A549 (cell line): ENCODE measurements around the gene CUL2. TPM values are rescaled to one million over a fixed set of nuclear protein-coding genes. Genes with fewer than 3 reads are reported as not detected.

Experiments used
- ATAC-seq, 2 experiments: fragments of 200-7000 bp in 1 of 2; fragments of >200 bp in 1 of 2; cut with Nextera tagmentation in 1 of 2; cut with Tn5 transposase in 1 of 2; 3 replicates each; pipeline versions ENCODE4 v1.8.0 to v1.9.1; 2018 to 2020; ENCODE audit warnings: mild to moderate bottlenecking in 1 of 2, moderate library complexity in 1 of 2
- CTCF ChIA-PET: fragments of 300-600 bp; sonication (Branson Sonifier 250); formaldehyde crosslinking; extraction: SDS; loops from one replicate; lab custom pipeline; 2021; ENCODE audit warnings: antibody characterized with exemption, inconsistent platforms; lab: Yijun Ruan, JAX
- POLR2A ChIA-PET: fragments of 350-600 bp; formaldehyde crosslinking; extraction: SDS; loops from one replicate; lab custom pipeline; 2021; ENCODE audit warnings: antibody characterized with exemption, inconsistent platforms; lab: Yijun Ruan, JAX
- DNase-seq, 2 experiments: peaks; one replicate each; pipeline versions ENCODE4 v3.0.0 to v3.0.0-alpha.2; 2011 to 2016; ENCODE audit warnings: low read depth in 1 of 2, low spot score in 1 of 2
- FAIRE-seq: peaks from 2 replicates; lab custom pipeline; 2011; peaks lifted over from hg19 to GRCh38; lab: Jason Lieb, UNC
- H3K27ac ChIP-seq, 2 experiments: fragments of >200 bp; sonication (Bioruptor Twin); formaldehyde crosslinking; 3 replicates each; pipeline ENCODE4 v1.5.1; 2016 to 2017
- H3K4me1 ChIP-seq: fragments of >200 bp; sonication (Bioruptor Twin); formaldehyde crosslinking; 3 replicates; pipeline ENCODE4 v1.6.1; 2016
- H3K4me2 ChIP-seq: fragments of >200 bp; sonication (Bioruptor Twin); formaldehyde crosslinking; 3 replicates; pipeline ENCODE4 v1.6.1; 2016
- H3K4me3 ChIP-seq: fragments of >200 bp; sonication (Bioruptor Twin); formaldehyde crosslinking; 3 replicates; pipeline ENCODE4 v1.5.1; 2016
- H3K9me3 ChIP-seq: fragments of >200 bp; sonication (Bioruptor Twin); formaldehyde crosslinking; 3 replicates; pipeline ENCODE4 v1.6.1; 2016
- CBX2 ChIP-seq: fragments of 200-600 bp; sonication (generic); IDR thresholded peaks from 2 replicates; pipeline ENCODE4 v1.6.1; 2016; ENCODE audit warnings: low read depth, mild to moderate bottlenecking, borderline replicate concordance
- CHD4 ChIP-seq: fragments of 200-600 bp; sonication (generic); IDR thresholded peaks from 2 replicates; pipeline ENCODE4 v1.6.1; 2016; ENCODE audit warnings: antibody characterized with exemption, mild to moderate bottlenecking, borderline replicate concordance
- EHMT2 ChIP-seq: fragments of 200-600 bp; sonication (generic); IDR thresholded peaks from 2 replicates; pipeline ENCODE4 v1.6.1; 2016; ENCODE audit warnings: antibody characterized with exemption, low read depth, mild to moderate bottlenecking, moderate library complexity
- FOSL2 ChIP-seq, 2 experiments: fragments of 450-650 bp in 1 of 2; fragments of >200 bp in 1 of 2; sonication (Bioruptor Twin) in 1 of 2; formaldehyde crosslinking; IDR thresholded peaks; 2 replicates each; pipeline versions ENCODE4 v1.5.0 to v1.6.1; 2016 to 2020; ENCODE audit warnings: mild to moderate bottlenecking in 1 of 2, moderate library complexity in 1 of 2
- FOXS1 ChIP-seq: fragments of 250-450 bp; sonication (Bioruptor Pico); IDR thresholded peaks from 2 replicates; pipeline ENCODE4 v1.5.0; 2020; ENCODE audit warnings: mild to moderate bottlenecking, moderate library complexity
- GATA3 ChIP-seq: IDR thresholded peaks from 2 replicates; pipeline ENCODE4 v1.6.1; 2012; ENCODE audit warnings: borderline replicate concordance
- HOXB13 ChIP-seq: fragments of 250-450 bp; sonication (Bioruptor Pico); IDR thresholded peaks from 2 replicates; pipeline ENCODE4 v1.5.0; 2020; ENCODE audit warnings: low read depth, mild to moderate bottlenecking, moderate library complexity
- JUNB ChIP-seq: fragments of >200 bp; sonication (Bioruptor Twin); formaldehyde crosslinking; IDR thresholded peaks from 2 replicates; pipeline ENCODE4 v1.6.1; 2016
- KDM1A ChIP-seq: fragments of 200-600 bp; sonication (generic); IDR thresholded peaks from 2 replicates; pipeline ENCODE4 v1.6.1; 2016; ENCODE audit warnings: low read depth, mild to moderate bottlenecking
- KDM5A ChIP-seq: fragments of 200-600 bp; sonication (generic); IDR thresholded peaks from 2 replicates; pipeline ENCODE4 v1.6.1; 2016; ENCODE audit warnings: antibody characterized with exemption, mild to moderate bottlenecking
- NFE2L2 ChIP-seq: fragments of 150-350 bp; conservative IDR thresholded peaks from 2 replicates; pipeline ENCODE4 v1.6.1; 2014; ENCODE audit warnings: low read length
- POLR2AphosphoS2 ChIP-seq: conservative IDR thresholded peaks from 2 replicates; pipeline ENCODE4 v1.6.1; 2012; ENCODE audit warnings: low read length, improper control_type of control experiment, inconsistent platforms
- RCOR1 ChIP-seq: fragments of 150-350 bp; IDR thresholded peaks from 2 replicates; pipeline ENCODE4 v1.6.1; 2014; ENCODE audit warnings: antibody characterized with exemption, low read length, low read depth
- RFX5 ChIP-seq: fragments of 450-650 bp; IDR thresholded peaks from 2 replicates; pipeline ENCODE4 v1.7.1; 2014; ENCODE audit warnings: antibody characterized with exemption, mild to moderate bottlenecking, moderate library complexity
- RNF2 ChIP-seq: fragments of 200-600 bp; sonication (generic); IDR thresholded peaks from 2 replicates; pipeline ENCODE4 v1.6.1; 2016; ENCODE audit warnings: low read depth, mild to moderate bottlenecking, antibody characterized with exemption, moderate library complexity, borderline replicate concordance
- SREBF2 ChIP-seq: fragments of 450-650 bp; IDR thresholded peaks from 2 replicates; pipeline ENCODE4 v1.6.1; 2014; ENCODE audit warnings: mild to moderate bottlenecking, moderate library complexity
- TFCP2L1 ChIP-seq: fragments of 250-450 bp; sonication (Bioruptor Pico); IDR thresholded peaks from 2 replicates; pipeline ENCODE4 v1.5.0; 2021; ENCODE audit warnings: mild to moderate bottlenecking
- ZC3H11A ChIP-seq: fragments of 450-650 bp; IDR thresholded peaks from 2 replicates; pipeline ENCODE4 v1.6.1; 2014; ENCODE audit warnings: antibody characterized with exemption, mild to moderate bottlenecking
- ZFP36 ChIP-seq: fragments of 450-650 bp; IDR thresholded peaks from 2 replicates; pipeline ENCODE4 v1.6.1; 2014; ENCODE audit warnings: borderline replicate concordance; ENCODE audit not compliant: partially characterized antibody
- ZNF302 ChIP-seq: fragments of 250-450 bp; sonication (Bioruptor Pico); IDR thresholded peaks from 2 replicates; pipeline ENCODE4 v1.9.0; 2021; ENCODE audit warnings: inconsistent platforms, mild to moderate bottlenecking, moderate library complexity
- ZSCAN20 ChIP-seq: fragments of 250-450 bp; sonication (Bioruptor Pico); IDR thresholded peaks from 2 replicates; pipeline ENCODE4 v1.8.0; 2022; ENCODE audit warnings: mild to moderate bottlenecking, moderate library complexity
- WGBS: methylation state at CpG from one replicate; pipeline ENCODE4 v1.1.6; 2017; ENCODE audit errors: missing lambda C conversion rate; 5-methylcytosine and 5-hydroxymethylcytosine counted together
- polyA plus RNA-seq, 4 experiments: library from polyadenylated mRNA; depleted of rRNA in 3 of 4; stranded (reverse); fragments of >200 nt; fragmentation: RNase III in 1 of 4; extraction: RNeasy Plus Mini Kit Qiagen cat#74134 plus additional on column Dnase treatment in 1 of 4; gene quantifications; 2 replicates in 3 of 4; 3 replicates in 1 of 4; pipeline ENCODE4 v1.2.3, GENCODE V29; 2011 to 2017
- TF ChIP-seq, protein P1 (sequence below): fragments of 150-350 bp; IDR thresholded peaks from 2 replicates; pipeline ENCODE4 v1.6.1; 2014; ENCODE audit warnings: low read depth, mild to moderate bottlenecking, low read length
- TF ChIP-seq, protein P2 (sequence below): fragments of >200 bp; sonication (Bioruptor Twin); formaldehyde crosslinking; IDR thresholded peaks from 3 replicates; pipeline ENCODE4 v1.6.1; 2016
- TF ChIP-seq, protein P3 (sequence below): fragments of >200 bp; sonication (Bioruptor Twin); formaldehyde crosslinking; IDR thresholded peaks from 2 replicates; pipeline ENCODE4 v1.6.1; 2016
- TF ChIP-seq, protein P4 (sequence below): fragments of 450-650 bp; IDR thresholded peaks from 2 replicates; pipeline ENCODE4 v1.6.1; 2014; ENCODE audit warnings: antibody characterized with exemption
- TF ChIP-seq, protein P5 (sequence below): IDR thresholded peaks from 2 replicates; pipeline ENCODE4 v1.6.1; 2012

The CUL2 gene
- polyA plus RNA-seq, 2 of the 4 experiments (the other 2 are of a cell fraction): 26.8 to 35.1 TPM

DNA sequence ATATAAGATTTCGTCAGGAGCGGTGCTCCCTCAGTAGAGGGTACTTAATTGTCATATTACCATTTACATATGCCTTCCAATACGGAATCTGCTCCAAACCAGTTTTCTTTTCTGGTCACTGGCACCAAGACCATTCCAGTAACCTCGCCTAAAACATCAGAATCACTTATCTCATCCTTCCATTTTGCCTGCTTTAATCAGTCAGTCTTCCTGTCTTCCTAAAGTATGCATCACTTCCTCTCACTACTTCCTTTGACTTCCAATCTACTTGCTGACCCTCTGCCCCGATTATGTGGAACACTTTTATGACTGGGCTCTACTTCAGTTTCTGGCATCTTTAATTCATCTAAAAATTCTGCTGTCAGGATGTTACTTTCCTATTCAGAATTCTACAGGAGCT lies 33.5 kb downstream of the CUL2 start:
- no peak overlapping the region for H3K4me2 ChIP-seq
- no peaks in the 10 kb centered on the region for H3K9me3 ChIP-seq
- CTCF ChIA-PET: no interaction called here
- no peak for ATAC-seq
- TF ChIP-seq, protein P1, sequence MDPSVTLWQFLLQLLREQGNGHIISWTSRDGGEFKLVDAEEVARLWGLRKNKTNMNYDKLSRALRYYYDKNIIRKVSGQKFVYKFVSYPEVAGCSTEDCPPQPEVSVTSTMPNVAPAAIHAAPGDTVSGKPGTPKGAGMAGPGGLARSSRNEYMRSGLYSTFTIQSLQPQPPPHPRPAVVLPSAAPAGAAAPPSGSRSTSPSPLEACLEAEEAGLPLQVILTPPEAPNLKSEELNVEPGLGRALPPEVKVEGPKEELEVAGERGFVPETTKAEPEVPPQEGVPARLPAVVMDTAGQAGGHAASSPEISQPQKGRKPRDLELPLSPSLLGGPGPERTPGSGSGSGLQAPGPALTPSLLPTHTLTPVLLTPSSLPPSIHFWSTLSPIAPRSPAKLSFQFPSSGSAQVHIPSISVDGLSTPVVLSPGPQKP: no peak
- no peak for TF ChIP-seq SREBF2
- no peak for TF ChIP-seq ZC3H11A
- TF ChIP-seq GATA3: no peak
- no peak for TF ChIP-seq CHD4
- TF ChIP-seq JUNB: no peak
- no peak for TF ChIP-seq KDM1A
- TF ChIP-seq RFX5: no peak
- TF ChIP-seq FOSL2 (IDR thresholded peaks at IDR 0.05): no peak
- TF ChIP-seq FOSL2 (CRISPR knock-in tag; IDR thresholded peaks at IDR 0.05): no peak
- TF ChIP-seq KDM5A: no peak
- TF ChIP-seq RNF2: no peak
- TF ChIP-seq, all 56 proteins: peak for 0
- Histone ChIP-seq H3K4me3 (no peak overlapping the region), H3K27ac (peak overlapping the region in 1 of 2 experiments; percentile 24; a peak in 3 of 6 replicates), H3K4me1 (peaks cover 29% of the 10 kb centered on the region)
- no peak for DNase-seq
- WGBS: 83% methylated on average over 5 of the region's 5 CpGs
- POLR2A ChIA-PET: no interaction called here
- FAIRE-seq: no peak

DNA sequence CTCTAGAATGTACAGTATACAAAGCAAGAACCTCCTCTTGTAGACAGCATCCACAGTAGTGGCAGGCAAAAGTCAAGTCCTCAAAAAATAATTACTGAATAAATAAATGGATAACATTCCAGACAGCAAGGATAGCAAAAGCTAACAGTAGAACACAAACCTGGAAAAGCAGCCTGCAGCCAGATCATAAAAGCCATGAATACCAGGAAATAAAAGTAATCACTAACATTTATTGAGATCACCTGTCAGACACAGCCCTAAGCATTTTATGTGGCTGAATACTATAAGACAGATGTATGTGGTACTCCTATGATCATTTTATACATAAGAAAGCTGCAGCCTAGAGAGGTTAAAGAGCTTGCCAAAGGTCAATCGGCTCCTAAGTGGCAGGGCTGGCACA lies 34.0 kb downstream of the CUL2 start:
- H3K27ac ChIP-seq: peak overlapping the region in 1 of 2 experiments; percentile 24; a peak in 2 of 6 replicates
- ChIA-PET POLR2A (no interaction called here), CTCF (interaction anchor here (1.2 kb wide), 1 partner anchor 372 kb away, joined by 3 read pairs; no protein-coding TSS in a partner anchor)
- DNase-seq (no peak), ATAC-seq (no peak), FAIRE-seq (no peak)
- no peak overlapping the region for H3K4me3 ChIP-seq
- 88% methylated on average over 1 of the region's 1 CpG for WGBS
- no peaks in the 10 kb centered on the region for H3K9me3 ChIP-seq
- no peak overlapping the region for H3K4me2 ChIP-seq
- peaks cover 29% of the 10 kb centered on the region for H3K4me1 ChIP-seq
- no peak for TF ChIP-seq ZSCAN20 (CRISPR knock-in tag)
- TF ChIP-seq RCOR1: no peak
- TF ChIP-seq EHMT2: no peak
- no peak for TF ChIP-seq FOXS1
- TF ChIP-seq RNF2: no peak
- TF ChIP-seq, protein P2, sequence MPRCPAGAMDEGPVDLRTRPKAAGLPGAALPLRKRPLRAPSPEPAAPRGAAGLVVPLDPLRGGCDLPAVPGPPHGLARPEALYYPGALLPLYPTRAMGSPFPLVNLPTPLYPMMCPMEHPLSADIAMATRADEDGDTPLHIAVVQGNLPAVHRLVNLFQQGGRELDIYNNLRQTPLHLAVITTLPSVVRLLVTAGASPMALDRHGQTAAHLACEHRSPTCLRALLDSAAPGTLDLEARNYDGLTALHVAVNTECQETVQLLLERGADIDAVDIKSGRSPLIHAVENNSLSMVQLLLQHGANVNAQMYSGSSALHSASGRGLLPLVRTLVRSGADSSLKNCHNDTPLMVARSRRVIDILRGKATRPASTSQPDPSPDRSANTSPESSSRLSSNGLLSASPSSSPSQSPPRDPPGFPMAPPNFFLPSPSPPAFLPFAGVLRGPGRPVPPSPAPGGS: no peak
- no peak for TF ChIP-seq ZFP36
- no peak for TF ChIP-seq RFX5
- TF ChIP-seq POLR2AphosphoS2: no peak
- TF ChIP-seq, protein P1: no peak
- TF ChIP-seq CBX2: no peak
- TF ChIP-seq ZNF302 (CRISPR knock-in tag): no peak
- no peak for TF ChIP-seq ZC3H11A
- TF ChIP-seq, protein P3, sequence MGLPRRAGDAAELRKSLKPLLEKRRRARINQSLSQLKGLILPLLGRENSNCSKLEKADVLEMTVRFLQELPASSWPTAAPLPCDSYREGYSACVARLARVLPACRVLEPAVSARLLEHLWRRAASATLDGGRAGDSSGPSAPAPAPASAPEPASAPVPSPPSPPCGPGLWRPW: no peak
- TF ChIP-seq HOXB13: no peak
- no peak for TF ChIP-seq TFCP2L1 (CRISPR knock-in tag)
- TF ChIP-seq, protein P4, sequence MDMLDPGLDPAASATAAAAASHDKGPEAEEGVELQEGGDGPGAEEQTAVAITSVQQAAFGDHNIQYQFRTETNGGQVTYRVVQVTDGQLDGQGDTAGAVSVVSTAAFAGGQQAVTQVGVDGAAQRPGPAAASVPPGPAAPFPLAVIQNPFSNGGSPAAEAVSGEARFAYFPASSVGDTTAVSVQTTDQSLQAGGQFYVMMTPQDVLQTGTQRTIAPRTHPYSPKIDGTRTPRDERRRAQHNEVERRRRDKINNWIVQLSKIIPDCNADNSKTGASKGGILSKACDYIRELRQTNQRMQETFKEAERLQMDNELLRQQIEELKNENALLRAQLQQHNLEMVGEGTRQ: no peak
- TF ChIP-seq GATA3: no peak
- no peak for TF ChIP-seq NFE2L2
- TF ChIP-seq, protein P5, sequence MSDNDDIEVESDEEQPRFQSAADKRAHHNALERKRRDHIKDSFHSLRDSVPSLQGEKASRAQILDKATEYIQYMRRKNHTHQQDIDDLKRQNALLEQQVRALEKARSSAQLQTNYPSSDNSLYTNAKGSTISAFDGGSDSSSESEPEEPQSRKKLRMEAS: no peak
